B cell (primary cell): Measurements from ENCODE around the gene DTX4. TPM values are rescaled to one million over a fixed set of nuclear protein-coding genes. Genes with fewer than 3 reads are reported as not detected.

ENCODE experiments used
- ATAC-seq: fragments of 200-7000 bp; cut with Tn5 transposase; one replicate; pipeline ENCODE4 v1.10.0; 2021; ENCODE audit warnings: low read depth, mild to moderate bottlenecking, moderate number of reproducible peaks, moderate library complexity
- CTCF ChIA-PET: fragments of 350-600 bp; sonication (Branson Sonifier 250); formaldehyde crosslinking; loops from one replicate; lab custom pipeline; 2021; ENCODE audit warnings: antibody characterized with exemption, inconsistent platforms; lab: Charles Lee
- POLR2A ChIA-PET: fragments of 350-600 bp; sonication (Branson Sonifier 250); formaldehyde crosslinking; loops from one replicate; lab custom pipeline; 2021; ENCODE audit warnings: antibody characterized with exemption; lab: Charles Lee
- DNase-seq: peaks from one replicate; pipeline ENCODE4 v3.0.0; 2013
- H2AFZ ChIP-seq: 2 replicates; pipeline ENCODE4 v1.6.1; 2012; ENCODE audit warnings: mild to moderate bottlenecking, low read depth, low read length; ENCODE audit not compliant: insufficient read depth, poor library complexity, severe bottlenecking
- H3K27ac ChIP-seq, 2 donors: 1 replicate in 1 of 2; 2 replicates in 1 of 2; pipeline ENCODE4 v1.5.1; 2012 to 2013; ENCODE audit warnings: low read length in 2 of 2, mild to moderate bottlenecking in 2 of 2, moderate library complexity in 1 of 2
- H3K27me3 ChIP-seq, 4 experiments: fragments of 200-600 bp in 1 of 4; sonication (generic) in 1 of 4; replicated peaks in 1 of 4; 1 replicate in 2 of 4; 2 replicates in 2 of 4; pipeline versions ENCODE4 v1.6.1 to v1.7.0; 2013 to 2016; ENCODE audit warnings: low read length in 3 of 4, mild to moderate bottlenecking in 2 of 4, mixed read lengths in 1 of 4, moderate library complexity in 1 of 4; ENCODE audit not compliant: insufficient read depth in 4 of 4, control insufficient read depth in 3 of 4; ENCODE audit errors: control extremely low read depth in 1 of 4
- H3K36me3 ChIP-seq, 2 experiments: replicated peaks in 1 of 2; 1 replicate in 1 of 2; 2 replicates in 1 of 2; pipeline versions ENCODE4 v1.6.1 to v1.7.1; 2013; ENCODE audit warnings: low read length in 1 of 2; ENCODE audit not compliant: insufficient read depth in 2 of 2, control insufficient read depth in 1 of 2; ENCODE audit errors: control extremely low read depth in 1 of 2, extremely low read depth in 1 of 2
- H3K4me1 ChIP-seq, 2 donors: fragments of 200-600 bp in 1 of 2; sonication (generic) in 1 of 2; 1 replicate in 1 of 2; 2 replicates in 1 of 2; pipeline versions ENCODE4 v1.5.1 to v1.6.1; 2013 to 2017; ENCODE audit warnings: low read length in 2 of 2; ENCODE audit not compliant: control insufficient read depth in 2 of 2, insufficient read depth in 2 of 2
- H3K4me2 ChIP-seq: replicated peaks from 2 replicates; pipeline ENCODE3; 2012; ENCODE audit warnings: mild to moderate bottlenecking, low read depth, low read length; ENCODE audit not compliant: poor library complexity, severe bottlenecking
- H3K4me3 ChIP-seq, 5 experiments: fragments of 200-600 bp in 1 of 5; sonication (generic) in 1 of 5; 1 replicate in 3 of 5; 2 replicates in 2 of 5; pipeline versions ENCODE4 v1.5.1 to v1.7.0; 2011 to 2016; ENCODE audit warnings: low read length in 4 of 5, mild to moderate bottlenecking in 4 of 5, low read depth in 2 of 5, control low read depth in 1 of 5, moderate library complexity in 1 of 5; ENCODE audit not compliant: insufficient read depth in 1 of 5; ENCODE audit errors: control extremely low read depth in 1 of 5, extremely low read depth in 1 of 5
- H3K79me2 ChIP-seq: fragments of 200-600 bp; sonication (generic); one replicate; pipeline ENCODE4 v1.6.0; 2016; ENCODE audit warnings: low read length; ENCODE audit not compliant: control insufficient read depth, insufficient read depth
- H3K9ac ChIP-seq: fragments of 200-600 bp; sonication (generic); 2 replicates; pipeline ENCODE4 v1.6.1; 2017; ENCODE audit warnings: mild to moderate bottlenecking, low read length, moderate library complexity
- H3K9me3 ChIP-seq, 3 donors: one replicate each; pipeline versions ENCODE4 v1.6.1 to v1.7.1; 2013; ENCODE audit warnings: low read length in 2 of 3; ENCODE audit not compliant: control insufficient read depth in 2 of 3, insufficient read depth in 1 of 3; ENCODE audit errors: control extremely low read depth in 1 of 3
- H4K20me1 ChIP-seq: 2 replicates; pipeline ENCODE4 v1.6.0; 2012; ENCODE audit warnings: mild to moderate bottlenecking, low read length; ENCODE audit not compliant: insufficient read depth, control insufficient read depth, poor library complexity, severe bottlenecking
- H3K27ac Mint-ChIP-seq: one replicate; pipeline ENCODE4 v1.8.0; 2021; ENCODE audit warnings: mixed read lengths
- H3K27me3 Mint-ChIP-seq: one replicate; pipeline ENCODE4 v1.8.0; 2021; ENCODE audit warnings: mixed read lengths
- H3K4me1 Mint-ChIP-seq: one replicate; pipeline ENCODE4 v1.8.0; 2021; ENCODE audit warnings: mixed read lengths
- H3K4me3 Mint-ChIP-seq: one replicate; pipeline ENCODE4 v1.8.0; 2021; ENCODE audit warnings: mixed read lengths
- H3K9me3 Mint-ChIP-seq: one replicate; pipeline ENCODE4 v1.8.0; 2022; ENCODE audit warnings: mixed read lengths; ENCODE audit not compliant: insufficient read depth
- CTCF ChIP-seq: fragments of 200-600 bp; IDR thresholded peaks from one replicate; pipeline ENCODE4 v1.8.0; 2022; ENCODE audit warnings: antibody characterized with exemption, mild to moderate bottlenecking
- EZH2 ChIP-seq: IDR thresholded peaks from 2 replicates; pipeline ENCODE4 v1.6.1; 2012; ENCODE audit warnings: borderline replicate concordance, low read depth, mild to moderate bottlenecking, moderate library complexity, low read length; ENCODE audit not compliant: insufficient read depth, poor library complexity, severe bottlenecking
- WGBS: methylation state at CpG from one replicate; pipeline ENCODE4 v1.1.5; 2013; ENCODE audit warnings: missing lambda C conversion rate; ENCODE audit not compliant: insufficient coverage; 5-methylcytosine and 5-hydroxymethylcytosine counted together
- intact Hi-C: fragments of 100-400 bp; cut with micrococcal nuclease; formaldehyde crosslinking; loops from one replicate; pipeline ENCODE4 v1.10.0; 2022
- polyA plus RNA-seq: library from polyadenylated mRNA; depleted of rRNA; stranded (reverse); fragments of >200 nt; gene quantifications from 2 replicates; pipeline ENCODE4 v1.2.3, GENCODE V29; 2012
- total RNA-seq, 2 donors: library from RNA; stranded (reverse); fragments of 120-200 nt in 1 of 2; gene quantifications; 1 replicate in 1 of 2; 2 replicates in 1 of 2; pipeline versions ENCODE4 v1.2.3 to v1.2.4, GENCODE V29; 2013 to 2022

The DTX4 gene
- total and polyA plus RNA-seq, 2 donors (not counting 1 experiment from before 2014, with no cell fraction given) = 11.7 to 43.3 TPM

- H2AFZ ChIP-seq = no peak overlapping the region
- no peak overlapping the region for H3K27ac ChIP-seq
- H3K9me3 ChIP-seq = peaks cover 0 to 3% (median 0%) of the 10 kb centered on the region in 3 donors
- intact Hi-C loops = no loop called here
- DNase-seq = peak; percentile 24
- Mint-ChIP-seq H3K27ac (peak overlapping the region; percentile 37), H3K27me3 (no peaks in the 10 kb centered on the region), H3K9me3 (no peaks in the 10 kb centered on the region), H3K4me1 (peaks cover 94% of the 10 kb centered on the region), H3K4me3 (no peak overlapping the region)
- H3K27me3 ChIP-seq = no peaks in the 10 kb centered on the region
- H3K4me3 ChIP-seq = no peak overlapping the region
- TF ChIP-seq CTCF = peak; percentile 12
- no peak for TF ChIP-seq EZH2
- peaks cover 60% of the 10 kb centered on the region in 2 donors for H3K4me1 ChIP-seq
- H3K4me2 ChIP-seq = no peak overlapping the region
- ChIA-PET POLR2A (no interaction called here), CTCF (interaction anchor here (0.6 to 7.7 kb wide), 11 partner anchors 8 to 229 kb away, joined by 3 to 84 read pairs (median 11); partner anchors contain the start of gene DTX4)
- no peak overlapping the region for H3K9ac ChIP-seq
- no peak for ATAC-seq
- 90% methylated on average over 2 of the region's 3 CpGs for WGBS
- peaks cover 2 to 69% of the 10 kb centered on the region in 2 experiments for H3K36me3 ChIP-seq
- H4K20me1 ChIP-seq = peaks cover 20% of the 10 kb centered on the region
- H3K79me2 ChIP-seq = peaks cover 57% of the 10 kb centered on the region
These were observed 29.4 kb downstream of the DTX4 start for GRCh38 chr11:59201353-59201752.

GRCh38 chr11:59204746-59205145 lies 32.8 kb downstream of the DTX4 start:
- no peaks in the 10 kb centered on the region for H3K9me3 Mint-ChIP-seq
- H3K27ac Mint-ChIP-seq = peak overlapping the region; percentile 85
- H3K27me3 Mint-ChIP-seq = no peaks in the 10 kb centered on the region
- H3K27me3 ChIP-seq = no peaks in the 10 kb centered on the region
- ATAC-seq = no peak
- H3K4me1 ChIP-seq = peaks cover 62 to 66% of the 10 kb centered on the region in 2 donors
- peak overlapping the region; percentile 66 for H3K4me3 Mint-ChIP-seq
- H3K9ac ChIP-seq = no peak overlapping the region
- 100% methylated on average over 2 of the region's 3 CpGs for WGBS
- peaks cover 2 to 67% of the 10 kb centered on the region in 2 experiments for H3K36me3 ChIP-seq
- H3K79me2 ChIP-seq = peaks cover 90% of the 10 kb centered on the region
- H4K20me1 ChIP-seq = peaks cover 25% of the 10 kb centered on the region
- peak overlapping the region; percentile 30 for H3K4me2 ChIP-seq
- H3K4me3 ChIP-seq = no peak overlapping the region
- POLR2A ChIA-PET = no interaction called here
- peaks cover 96% of the 10 kb centered on the region for H3K4me1 Mint-ChIP-seq
- CTCF ChIA-PET = interaction anchor here (0.6 to 7.7 kb wide), 6 partner anchors 15 to 65 kb away, joined by 3 to 84 read pairs (median 26); partner anchors contain the start of gene DTX4
- TF ChIP-seq EZH2 (no peak), CTCF (no peak)
- H3K27ac ChIP-seq = peak overlapping the region; percentile 17 to 54
- no peaks in the 10 kb centered on the region for H3K9me3 ChIP-seq
- intact Hi-C loops = no loop called here
- no peak for DNase-seq
- H2AFZ ChIP-seq = no peak overlapping the region
